ENCODE data around the gene MS4A4E.
A peak's percentile ranks its signal among the peaks of the same experiment; 100 is the strongest.

Gene MS4A4E

DNA sequence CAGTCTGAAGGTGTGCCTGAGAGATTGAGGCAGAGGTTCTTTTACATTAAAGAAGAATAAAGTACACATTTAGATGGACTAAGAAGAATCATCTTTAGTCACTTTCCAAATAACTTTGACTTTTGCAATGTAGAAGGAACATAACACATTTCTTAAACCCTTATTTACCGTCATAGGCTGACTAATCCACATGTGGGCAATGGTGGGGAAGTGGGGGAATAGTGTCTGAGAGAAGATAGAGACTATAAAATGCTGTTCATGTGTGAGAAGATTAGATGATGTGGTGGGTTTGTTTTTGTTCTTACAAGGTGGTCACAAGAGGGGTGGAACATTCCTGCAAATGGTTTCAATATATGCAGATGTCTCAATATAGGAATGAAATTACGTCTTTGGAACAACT lies 39.3 kb upstream of the MS4A4E start:
- H4K20me1 ChIP-seq (ENCODE audit: control insufficient read depth, insufficient read depth, low read depth, low read length): no peaks in the 10 kb centered on the region
- H3K4me1 ChIP-seq (ENCODE audit: control insufficient read depth, low read length): peaks cover 13% of the 10 kb centered on the region
- H3K9me2 ChIP-seq (replicated peaks; ENCODE audit: control insufficient read depth, low read length): no peaks in the 10 kb centered on the region
- TF ChIP-seq, protein P1, sequence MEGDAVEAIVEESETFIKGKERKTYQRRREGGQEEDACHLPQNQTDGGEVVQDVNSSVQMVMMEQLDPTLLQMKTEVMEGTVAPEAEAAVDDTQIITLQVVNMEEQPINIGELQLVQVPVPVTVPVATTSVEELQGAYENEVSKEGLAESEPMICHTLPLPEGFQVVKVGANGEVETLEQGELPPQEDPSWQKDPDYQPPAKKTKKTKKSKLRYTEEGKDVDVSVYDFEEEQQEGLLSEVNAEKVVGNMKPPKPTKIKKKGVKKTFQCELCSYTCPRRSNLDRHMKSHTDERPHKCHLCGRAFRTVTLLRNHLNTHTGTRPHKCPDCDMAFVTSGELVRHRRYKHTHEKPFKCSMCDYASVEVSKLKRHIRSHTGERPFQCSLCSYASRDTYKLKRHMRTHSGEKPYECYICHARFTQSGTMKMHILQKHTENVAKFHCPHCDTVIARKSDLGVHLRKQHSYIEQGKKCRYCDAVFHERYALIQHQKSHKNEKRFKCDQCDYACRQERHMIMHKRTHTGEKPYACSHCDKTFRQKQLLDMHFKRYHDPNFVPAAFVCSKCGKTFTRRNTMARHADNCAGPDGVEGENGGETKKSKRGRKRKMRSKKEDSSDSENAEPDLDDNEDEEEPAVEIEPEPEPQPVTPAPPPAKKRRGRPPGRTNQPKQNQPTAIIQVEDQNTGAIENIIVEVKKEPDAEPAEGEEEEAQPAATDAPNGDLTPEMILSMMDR (IDR thresholded peaks at IDR 0.05; ENCODE audit: low read depth, low read length, poor library complexity, severe bottlenecking): no peak
- no peak for TF ChIP-seq EZH2phosphoT487 (IDR thresholded peaks at IDR 0.05; ENCODE audit: borderline replicate concordance, low read length)
- no peak overlapping the region for H3K27ac ChIP-seq (ENCODE audit: low read depth, low read length)
- H3K4me2 ChIP-seq (ENCODE audit: low read length): no peak overlapping the region
- no peak overlapping the region for H3K4me3 ChIP-seq (ENCODE audit: low read length)
- no peaks in the 10 kb centered on the region for H3K9me3 ChIP-seq (ENCODE audit: control insufficient read depth, insufficient read depth, low read length)
- H3K36me3 ChIP-seq (ENCODE audit: control insufficient read depth, low read length): no peaks in the 10 kb centered on the region
- H3K27me3 ChIP-seq (ENCODE audit: control insufficient read depth, low read length): no peaks in the 10 kb centered on the region
- no peaks in the 10 kb centered on the region for H3K79me2 ChIP-seq (ENCODE audit: control insufficient read depth, low read length)
- no peaks in the 10 kb centered on the region for H3F3A ChIP-seq (ENCODE audit: control insufficient read depth, insufficient read depth)

GRCh38 chr11:60281485-60281884 lies 38.5 kb upstream of the MS4A4E start:
- Histone ChIP-seq H3K9me3 (ENCODE audit: control insufficient read depth, insufficient read depth, low read length) (no peaks in the 10 kb centered on the region), H3K27me3 (ENCODE audit: control insufficient read depth, low read length) (no peaks in the 10 kb centered on the region), H3K9me2 (replicated peaks; ENCODE audit: control insufficient read depth, low read length) (no peaks in the 10 kb centered on the region), H3K4me1 (ENCODE audit: control insufficient read depth, low read length) (peaks cover 13% of the 10 kb centered on the region), H3K4me3 (ENCODE audit: low read length) (no peak overlapping the region), H3K36me3 (ENCODE audit: control insufficient read depth, low read length) (no peaks in the 10 kb centered on the region), H3K4me2 (ENCODE audit: low read length) (no peak overlapping the region), H3K27ac (ENCODE audit: low read depth, low read length) (no peak overlapping the region), H4K20me1 (ENCODE audit: control insufficient read depth, insufficient read depth, low read depth, low read length) (no peaks in the 10 kb centered on the region), H3K79me2 (ENCODE audit: control insufficient read depth, low read length) (no peaks in the 10 kb centered on the region), H3F3A (ENCODE audit: control insufficient read depth, insufficient read depth) (no peaks in the 10 kb centered on the region)
- TF ChIP-seq EZH2phosphoT487 (IDR thresholded peaks at IDR 0.05; ENCODE audit: borderline replicate concordance, low read length): no peak
- TF ChIP-seq, protein P1 (IDR thresholded peaks at IDR 0.05; ENCODE audit: low read depth, low read length, poor library complexity, severe bottlenecking): no peak

GRCh38 chr11:60280412-60280811 lies 37.5 kb upstream of the MS4A4E start, which contains the start of gene MS4A4A:
Gene MS4A4A, plus strand, starts transcription at chr11:60280666. Its CDS starts 10 bp downstream, at chr11:60280676.
- no peaks in the 10 kb centered on the region for H3K36me3 ChIP-seq (ENCODE audit: control insufficient read depth, low read length)

More at GRCh38 chr11:60280412-60280811, 37.5 kb upstream of the MS4A4E start, which contains the start of gene MS4A4A:
- Histone ChIP-seq H3F3A (ENCODE audit: control insufficient read depth, insufficient read depth) (no peaks in the 10 kb centered on the region), H3K4me1 (ENCODE audit: control insufficient read depth, low read length) (peaks cover 13% of the 10 kb centered on the region), H3K27ac (ENCODE audit: low read depth, low read length) (no peak within 1 kb of the TSS), H3K4me2 (ENCODE audit: low read length) (peak within 1 kb of the TSS; percentile 8; the same call in 1 of the 2 replicates), H3K9me3 (ENCODE audit: control insufficient read depth, insufficient read depth, low read length) (no peaks in the 10 kb centered on the region), H3K4me3 (ENCODE audit: low read length) (no peak within 1 kb of the TSS), H3K27me3 (ENCODE audit: control insufficient read depth, low read length) (no peaks in the 10 kb centered on the region), H3K9me2 (replicated peaks; ENCODE audit: control insufficient read depth, low read length) (no peaks in the 10 kb centered on the region), H3K79me2 (ENCODE audit: control insufficient read depth, low read length) (no peaks in the 10 kb centered on the region), H4K20me1 (ENCODE audit: control insufficient read depth, insufficient read depth, low read depth, low read length) (no peaks in the 10 kb centered on the region)
- TF ChIP-seq EZH2phosphoT487 (IDR thresholded peaks at IDR 0.05; ENCODE audit: borderline replicate concordance, low read length): no peak
- TF ChIP-seq, protein P1 (IDR thresholded peaks at IDR 0.05; ENCODE audit: low read depth, low read length, poor library complexity, severe bottlenecking): no peak

Measured in DOHH2 (cell line).